Measurements from ENCODE around the gene ASXL3. TPM values are rescaled to one million over a fixed set of nuclear protein-coding genes. Genes with fewer than 3 reads are reported as not detected.

The ASXL3 gene
- total RNA-seq, 1 experiment from 2014 or later = not detected

GRCh38 chr18:33557706-33558105 lies 20.3 kb upstream of the ASXL3 start:
- Histone ChIP-seq H3K27ac (ENCODE audit: low read depth, low read length) (no peak overlapping the region), H3K9ac (ENCODE audit: low read length) (no peak overlapping the region), H3K4me3 (replicated peaks in 1 of 2; ENCODE audit: low read depth in 1 of 2, low read length in 2 of 2) (no peak overlapping the region), H3K36me3 (ENCODE audit: control insufficient read depth in 1 of 2, insufficient read depth in 2 of 2, low read length in 2 of 2) (no peaks in the 10 kb centered on the region), H2AFZ (ENCODE audit: low read depth, low read length, poor library complexity, severe bottlenecking) (no peak overlapping the region), H3K79me2 (ENCODE audit: insufficient read depth, low read length) (no peaks in the 10 kb centered on the region), H3K9me2 (ENCODE audit: insufficient read depth) (no peaks in the 10 kb centered on the region), H3K4me1 (ENCODE audit: control insufficient read depth in 1 of 2, insufficient read depth in 2 of 2, low read length in 2 of 2) (no peaks in the 10 kb centered on the region), H4K20me1 (ENCODE audit: insufficient read depth) (no peaks in the 10 kb centered on the region), H3K4me2 (ENCODE audit: low read length) (no peak overlapping the region), H3K27me3 (ENCODE audit: insufficient read depth, low read length) (no peaks in the 10 kb centered on the region), H3K9me3 (ENCODE audit: control insufficient read depth in 1 of 2, insufficient read depth in 1 of 2, low read depth in 1 of 2, low read length in 2 of 2) (peaks cover 5 to 22% of the 10 kb centered on the region in 2 experiments; a peak in 2 of 4 replicates)
- intact Hi-C loops (cut with micrococcal nuclease) = no loop called here
- ChIA-PET RAD21 (ENCODE audit: low non-redundant PET in 1 of 2, low total read pairs in 2 of 2, uncharacterized antibody in 2 of 2, unreplicated experiment in 2 of 2) (no interaction called here), POLR2A (no interaction called here), CTCF (no interaction called here)
- TF ChIP-seq, protein P1, sequence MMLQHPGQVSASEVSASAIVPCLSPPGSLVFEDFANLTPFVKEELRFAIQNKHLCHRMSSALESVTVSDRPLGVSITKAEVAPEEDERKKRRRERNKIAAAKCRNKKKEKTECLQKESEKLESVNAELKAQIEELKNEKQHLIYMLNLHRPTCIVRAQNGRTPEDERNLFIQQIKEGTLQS (IDR thresholded peaks at IDR 0.05) = no peak
- TF ChIP-seq FOSL1 (IDR thresholded peaks at IDR 0.05; ENCODE audit: low read depth) (no peak), EGR1 (IDR thresholded peaks at IDR 0.05; ENCODE audit: low read depth) (no peak), POLR2A (IDR thresholded peaks at IDR 0.05; ENCODE audit: borderline replicate concordance, extremely low read depth, insufficient read depth, insufficient read length) (no peak), EZH2 (IDR thresholded peaks at IDR 0.05) (no peak), CEBPB (IDR thresholded peaks at IDR 0.05; ENCODE audit: low read depth) (no peak), SRF (IDR thresholded peaks at IDR 0.05; ENCODE audit: low read depth) (no peak), JUND (IDR thresholded peaks at IDR 0.05) (no peak), ZFX (IDR thresholded peaks at IDR 0.05) (no peak), SIN3A (IDR thresholded peaks at IDR 0.05; ENCODE audit: low read depth) (no peak), POLR2AphosphoS5 (IDR thresholded peaks at IDR 0.05; ENCODE audit: low read depth, low read length) (no peak), SP1 (IDR thresholded peaks at IDR 0.05; ENCODE audit: low read depth) (no peak)
- TF ChIP-seq, protein P2, sequence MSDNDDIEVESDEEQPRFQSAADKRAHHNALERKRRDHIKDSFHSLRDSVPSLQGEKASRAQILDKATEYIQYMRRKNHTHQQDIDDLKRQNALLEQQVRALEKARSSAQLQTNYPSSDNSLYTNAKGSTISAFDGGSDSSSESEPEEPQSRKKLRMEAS (IDR thresholded peaks at IDR 0.05) = no peak
- TF ChIP-seq, protein P3, sequence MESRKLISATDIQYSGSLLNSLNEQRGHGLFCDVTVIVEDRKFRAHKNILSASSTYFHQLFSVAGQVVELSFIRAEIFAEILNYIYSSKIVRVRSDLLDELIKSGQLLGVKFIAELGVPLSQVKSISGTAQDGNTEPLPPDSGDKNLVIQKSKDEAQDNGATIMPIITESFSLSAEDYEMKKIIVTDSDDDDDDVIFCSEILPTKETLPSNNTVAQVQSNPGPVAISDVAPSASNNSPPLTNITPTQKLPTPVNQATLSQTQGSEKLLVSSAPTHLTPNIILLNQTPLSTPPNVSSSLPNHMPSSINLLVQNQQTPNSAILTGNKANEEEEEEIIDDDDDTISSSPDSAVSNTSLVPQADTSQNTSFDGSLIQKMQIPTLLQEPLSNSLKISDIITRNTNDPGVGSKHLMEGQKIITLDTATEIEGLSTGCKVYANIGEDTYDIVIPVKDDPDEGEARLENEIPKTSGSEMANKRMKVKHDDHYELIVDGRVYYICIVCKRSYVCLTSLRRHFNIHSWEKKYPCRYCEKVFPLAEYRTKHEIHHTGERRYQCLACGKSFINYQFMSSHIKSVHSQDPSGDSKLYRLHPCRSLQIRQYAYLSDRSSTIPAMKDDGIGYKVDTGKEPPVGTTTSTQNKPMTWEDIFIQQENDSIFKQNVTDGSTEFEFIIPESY (IDR thresholded peaks at IDR 0.05; ENCODE audit: extremely low read depth, insufficient replicate concordance, low read length) = no peak
- TF ChIP-seq, protein P4, sequence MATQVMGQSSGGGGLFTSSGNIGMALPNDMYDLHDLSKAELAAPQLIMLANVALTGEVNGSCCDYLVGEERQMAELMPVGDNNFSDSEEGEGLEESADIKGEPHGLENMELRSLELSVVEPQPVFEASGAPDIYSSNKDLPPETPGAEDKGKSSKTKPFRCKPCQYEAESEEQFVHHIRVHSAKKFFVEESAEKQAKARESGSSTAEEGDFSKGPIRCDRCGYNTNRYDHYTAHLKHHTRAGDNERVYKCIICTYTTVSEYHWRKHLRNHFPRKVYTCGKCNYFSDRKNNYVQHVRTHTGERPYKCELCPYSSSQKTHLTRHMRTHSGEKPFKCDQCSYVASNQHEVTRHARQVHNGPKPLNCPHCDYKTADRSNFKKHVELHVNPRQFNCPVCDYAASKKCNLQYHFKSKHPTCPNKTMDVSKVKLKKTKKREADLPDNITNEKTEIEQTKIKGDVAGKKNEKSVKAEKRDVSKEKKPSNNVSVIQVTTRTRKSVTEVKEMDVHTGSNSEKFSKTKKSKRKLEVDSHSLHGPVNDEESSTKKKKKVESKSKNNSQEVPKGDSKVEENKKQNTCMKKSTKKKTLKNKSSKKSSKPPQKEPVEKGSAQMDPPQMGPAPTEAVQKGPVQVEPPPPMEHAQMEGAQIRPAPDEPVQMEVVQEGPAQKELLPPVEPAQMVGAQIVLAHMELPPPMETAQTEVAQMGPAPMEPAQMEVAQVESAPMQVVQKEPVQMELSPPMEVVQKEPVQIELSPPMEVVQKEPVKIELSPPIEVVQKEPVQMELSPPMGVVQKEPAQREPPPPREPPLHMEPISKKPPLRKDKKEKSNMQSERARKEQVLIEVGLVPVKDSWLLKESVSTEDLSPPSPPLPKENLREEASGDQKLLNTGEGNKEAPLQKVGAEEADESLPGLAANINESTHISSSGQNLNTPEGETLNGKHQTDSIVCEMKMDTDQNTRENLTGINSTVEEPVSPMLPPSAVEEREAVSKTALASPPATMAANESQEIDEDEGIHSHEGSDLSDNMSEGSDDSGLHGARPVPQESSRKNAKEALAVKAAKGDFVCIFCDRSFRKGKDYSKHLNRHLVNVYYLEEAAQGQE (IDR thresholded peaks at IDR 0.05; ENCODE audit: low read depth) = no peak
- no TSS peak for BruUV-seq (replicated peaks)
- no peak for ATAC-seq
- no peak for DNase-seq (ENCODE audit: low read depth, low spot score)

Data from HCT116 (cell line).